Keratinocyte (primary cell): Measurements from ENCODE around the gene TSACC. TPM values are rescaled to one million over a fixed set of nuclear protein-coding genes. Genes with fewer than 3 reads are reported as not detected.
"Not testable (repeated sequence)": the region's sequence is repeated elsewhere in the genome, so short reads cannot be mapped to it uniquely, and the experiment has no call there.

Experiments
- DNase-seq: peaks from one replicate; pipeline ENCODE4 v3.0.0-alpha.2; 2011; ENCODE audit warnings: low read depth, missing footprints, low spot score
- FAIRE-seq: peaks from 2 replicates; lab custom pipeline; 2011; peaks lifted over from hg19 to GRCh38; lab: Jason Lieb, UNC
- H2AFZ ChIP-seq: 2 replicates; pipeline ENCODE4 v1.6.0; 2012; ENCODE audit warnings: low read length, control low read depth, inconsistent platforms; ENCODE audit not compliant: control insufficient read depth
- H3K27ac ChIP-seq: 2 replicates; pipeline ENCODE4 v1.5.1; 2011; ENCODE audit warnings: low read length; ENCODE audit not compliant: control insufficient read depth, insufficient read depth
- H3K27me3 ChIP-seq: 3 replicates; pipeline ENCODE4 v1.6.0; 2011; ENCODE audit warnings: low read length; ENCODE audit not compliant: control insufficient read depth, insufficient read depth; ENCODE audit errors: extremely low read depth
- H3K36me3 ChIP-seq, 2 experiments: 2 replicates in 1 of 2; 3 replicates in 1 of 2; pipeline ENCODE4 v1.5.1; 2011; ENCODE audit warnings: low read length in 2 of 2, mild to moderate bottlenecking in 1 of 2; ENCODE audit not compliant: control insufficient read depth in 2 of 2, insufficient read depth in 2 of 2; ENCODE audit errors: extremely low read depth in 1 of 2
- H3K4me1 ChIP-seq: 3 replicates; pipeline ENCODE4 v1.5.1; 2011; ENCODE audit warnings: low read length; ENCODE audit not compliant: control insufficient read depth, insufficient read depth; ENCODE audit errors: extremely low read depth
- H3K4me2 ChIP-seq: 3 replicates; pipeline ENCODE4 v1.6.0; 2011; ENCODE audit warnings: low read depth, low read length; ENCODE audit not compliant: control insufficient read depth, insufficient read depth; ENCODE audit errors: extremely low read depth
- H3K4me3 ChIP-seq, 3 experiments: fragments of 200-600 bp in 1 of 3; sonication (generic) in 1 of 3; 2 replicates in 2 of 3; 3 replicates in 1 of 3; pipeline ENCODE4 v1.5.1; 2011 to 2016; ENCODE audit warnings: low read length in 3 of 3, mild to moderate bottlenecking in 3 of 3, control low read depth in 2 of 3, inconsistent platforms in 1 of 3, low read depth in 1 of 3, mixed read lengths in 1 of 3, mixed run types in 1 of 3, moderate library complexity in 1 of 3; ENCODE audit not compliant: control insufficient read depth in 2 of 3, insufficient read depth in 2 of 3; ENCODE audit errors: extremely low read depth in 1 of 3
- H3K79me2 ChIP-seq: 2 replicates; pipeline ENCODE4 v1.6.0; 2012; ENCODE audit warnings: low read length; ENCODE audit not compliant: control insufficient read depth, insufficient read depth
- H3K9ac ChIP-seq: 3 replicates; pipeline ENCODE4 v1.6.0; 2011; ENCODE audit warnings: low read length; ENCODE audit not compliant: control insufficient read depth, insufficient read depth; ENCODE audit errors: extremely low read depth
- H3K9me1 ChIP-seq: 3 replicates; pipeline ENCODE4 v1.6.0; 2011; ENCODE audit warnings: low read length; ENCODE audit not compliant: control insufficient read depth, insufficient read depth; ENCODE audit errors: extremely low read depth
- H3K9me3 ChIP-seq: 2 replicates; pipeline ENCODE4 v1.5.1; 2012; ENCODE audit warnings: low read depth, low read length; ENCODE audit not compliant: control insufficient read depth
- H4K20me1 ChIP-seq: 3 replicates; pipeline ENCODE4 v1.6.0; 2011; ENCODE audit warnings: low read length; ENCODE audit not compliant: control insufficient read depth, insufficient read depth; ENCODE audit errors: extremely low read depth
- CTCF ChIP-seq, 3 experiments: IDR thresholded peaks in 1 of 3; conservative IDR thresholded peaks in 1 of 3; optimal IDR thresholded peaks in 1 of 3; 2 replicates in 2 of 3; 3 replicates in 1 of 3; pipeline versions ENCODE3 to v1.5.1; 2011; ENCODE audit warnings: low read length in 3 of 3, mild to moderate bottlenecking in 3 of 3, moderate library complexity in 2 of 3, control low read depth in 1 of 3, inconsistent platforms in 1 of 3; ENCODE audit not compliant: insufficient read depth in 2 of 3; ENCODE audit errors: extremely low read depth in 1 of 3
- EZH2 ChIP-seq: IDR thresholded peaks from one replicate; pipeline ENCODE4 v1.6.1; 2012; ENCODE audit warnings: inconsistent platforms, mild to moderate bottlenecking, low read length, moderate library complexity
- dilution Hi-C: fragments of 300-500 bp; cut with MboI; formaldehyde crosslinking; loops from one replicate; pipeline ENCODE4 v1.7.0; 2020; ENCODE audit warnings: low sequenced_read_pairs; ENCODE audit not compliant: extremely low pct_ligation_motif_present
- polyA plus RNA-seq, 5 experiments: library from polyadenylated mRNA; depleted of rRNA in 3 of 5; stranded (reverse) in 3 of 5; stranded (forward) in 1 of 5; unstranded in 1 of 5; fragments of >200 nt; gene quantifications; 1 replicate in 1 of 5; 2 replicates in 3 of 5; 3 replicates in 1 of 5; pipeline versions ENCODE4 v1.2.1 to v1.2.3, GENCODE V29; 2011 to 2012; ENCODE audit warnings: missing spikeins in 2 of 5, low read depth in 1 of 5, low replicate concordance in 1 of 5

The TSACC gene
- polyA plus RNA-seq, 1 donor (not counting 4 experiments of a cell fraction or from before 2014, with no cell fraction given): 2.5 TPM

- TF ChIP-seq CTCF (optimal IDR thresholded peaks at IDR 0.05 in 1 of 3, IDR thresholded peaks at IDR 0.05 in 1 of 3, conservative IDR thresholded peaks at IDR 0.05 in 1 of 3; ENCODE audit: extremely low read depth in 1 of 3, insufficient read depth in 2 of 3, low read length in 3 of 3) (no peak), EZH2 (no peak)
- no peaks in the 10 kb centered on the region for H3K79me2 ChIP-seq
Measured at GRCh38 chr1:156347331-156347730, 9.0 kb downstream of the TSACC start.

GRCh38 chr1:156352481-156352880 lies 14.2 kb downstream of the TSACC start:
- H3K27ac ChIP-seq, H4K20me1 ChIP-seq, FAIRE-seq, H2AFZ ChIP-seq, H3K9me1 ChIP-seq, H3K36me3 ChIP-seq, H3K4me2 ChIP-seq, H3K4me3 ChIP-seq, H3K4me1 ChIP-seq, H3K9ac ChIP-seq, H3K27me3 ChIP-seq, DNase-seq, dilution Hi-C loops, H3K9me3 ChIP-seq, H3K79me2 ChIP-seq: not testable (repeated sequence)

More at GRCh38 chr1:156347331-156347730, 9.0 kb downstream of the TSACC start:
- Histone ChIP-seq H4K20me1 (no peaks in the 10 kb centered on the region), H3K9ac (no peak overlapping the region), H3K4me3 (no peak overlapping the region), H3K9me3 (no peaks in the 10 kb centered on the region), H3K4me2 (no peak overlapping the region), H3K36me3 (no peaks in the 10 kb centered on the region), H3K27ac (no peak overlapping the region), H3K4me1 (no peaks in the 10 kb centered on the region), H3K27me3 (no peaks in the 10 kb centered on the region), H3K9me1 (no peaks in the 10 kb centered on the region), H2AFZ (no peak overlapping the region)
- DNase-seq: no peak
- no peak for FAIRE-seq
- dilution Hi-C loops: no loop called here

- Histone ChIP-seq H3K79me2 (no peaks in the 10 kb centered on the region), H2AFZ (peak overlapping the region; percentile 56), H3K9me3 (no peaks in the 10 kb centered on the region), H3K4me3 (no peak overlapping the region), H3K9me1 (no peaks in the 10 kb centered on the region), H3K27me3 (no peaks in the 10 kb centered on the region), H3K27ac (no peak overlapping the region), H3K4me2 (peak overlapping the region; percentile 48), H3K4me1 (peaks cover 5% of the 10 kb centered on the region), H3K36me3 (no peaks in the 10 kb centered on the region), H4K20me1 (no peaks in the 10 kb centered on the region), H3K9ac (no peak overlapping the region)
- TF ChIP-seq CTCF (optimal IDR thresholded peaks at IDR 0.05 in 1 of 3, IDR thresholded peaks at IDR 0.05 in 1 of 3, conservative IDR thresholded peaks at IDR 0.05 in 1 of 3; ENCODE audit: extremely low read depth in 1 of 3, insufficient read depth in 2 of 3, low read length in 3 of 3) (no peak), EZH2 (no peak)
- dilution Hi-C loops: no loop called here
- no peak for FAIRE-seq
- DNase-seq: no peak
Measured at GRCh38 chr1:156356262-156356874, 18.0 kb downstream of the TSACC start.
